ENCODE measurements around the gene PELI2.

Gene PELI2

GRCh38 chr14:56136571-56137452 lies 18.6 kb downstream of the PELI2 start:
- no peak for TF ChIP-seq CTCF (IDR thresholded peaks at IDR 0.05; ENCODE audit: control extremely low read depth, extremely low read depth, low read depth, missing control alignments)
- DNase-seq (ENCODE audit: extremely low spot score) = no peak
- CTCF ChIA-PET = no interaction called here
- POLR2A ChIA-PET = no interaction called here

- DNase-seq (ENCODE audit: extremely low spot score) = no peak
- CTCF ChIA-PET = no interaction called here
- POLR2A ChIA-PET = no interaction called here
- no peak for TF ChIP-seq CTCF (IDR thresholded peaks at IDR 0.05; ENCODE audit: control extremely low read depth, extremely low read depth, low read depth, missing control alignments)
Measured at GRCh38 chr14:56137453-56137807, 19.2 kb downstream of the PELI2 start.

GRCh38 chr14:56137849-56138248 lies 19.6 kb downstream of the PELI2 start:
- DNase-seq (ENCODE audit: extremely low spot score) = no peak
- POLR2A ChIA-PET = no interaction called here

GRCh38 chr14:56138928-56139327 lies 20.7 kb downstream of the PELI2 start:
- no peak for TF ChIP-seq CTCF (IDR thresholded peaks at IDR 0.05; ENCODE audit: control extremely low read depth, extremely low read depth, low read depth, missing control alignments)
- DNase-seq (ENCODE audit: extremely low spot score) = no peak
- CTCF ChIA-PET = no interaction called here
- POLR2A ChIA-PET = no interaction called here

More at GRCh38 chr14:56137849-56138248, 19.6 kb downstream of the PELI2 start:
- TF ChIP-seq CTCF (IDR thresholded peaks at IDR 0.05; ENCODE audit: control extremely low read depth, extremely low read depth, low read depth, missing control alignments) = no peak
- CTCF ChIA-PET = no interaction called here

GRCh38 chr14:56142314-56142713 lies 24.1 kb downstream of the PELI2 start:
- ChIA-PET POLR2A (no interaction called here), CTCF (no interaction called here)
- no peak for DNase-seq (ENCODE audit: extremely low spot score)
- no peak for TF ChIP-seq CTCF (IDR thresholded peaks at IDR 0.05; ENCODE audit: control extremely low read depth, extremely low read depth, low read depth, missing control alignments)

- TF ChIP-seq CTCF (IDR thresholded peaks at IDR 0.05; ENCODE audit: control extremely low read depth, extremely low read depth, low read depth, missing control alignments) = no peak
- no peak for DNase-seq (ENCODE audit: extremely low spot score)
- CTCF ChIA-PET = no interaction called here
- POLR2A ChIA-PET = no interaction called here
Measured at GRCh38 chr14:56143025-56143424, 24.8 kb downstream of the PELI2 start.

Data from GM10248 (cell line).